SIG-M5 (cell line): ENCODE results near the gene BOC.

Experiments
- DNase-seq: peaks from one replicate; lab custom pipeline; 2025; lab: John Stamatoyannopoulos, UW

BOC gene

GRCh38 chr3:113225286-113225685 is 13.9 kb downstream of the BOC start:
- no peak for DNase-seq

- DNase-seq: no peak
Measured at GRCh38 chr3:113226491-113226890, 15.1 kb downstream of the BOC start.

- DNase-seq: no peak
Measured at GRCh38 chr3:113227146-113227545, 15.8 kb downstream of the BOC start.

GRCh38 chr3:113228498-113229286 is 17.3 kb downstream of the BOC start:
- DNase-seq: no peak

- no peak for DNase-seq
Measured at GRCh38 chr3:113231391-113231790, 20.0 kb downstream of the BOC start.

- no peak for DNase-seq
Measured at GRCh38 chr3:113231827-113232253, 20.5 kb downstream of the BOC start.

- DNase-seq: no peak
Measured at GRCh38 chr3:113232342-113232741, 21.0 kb downstream of the BOC start.

GRCh38 chr3:113233497-113233896 is 22.1 kb downstream of the BOC start:
- DNase-seq: no peak

- no peak for DNase-seq
Measured at GRCh38 chr3:113234028-113234427, 22.7 kb downstream of the BOC start.

GRCh38 chr3:113234688-113235260 is 23.4 kb downstream of the BOC start:
- no peak for DNase-seq

- DNase-seq: no peak
Measured at GRCh38 chr3:113238503-113238902, 27.1 kb downstream of the BOC start.

GRCh38 chr3:113240841-113241240 is 29.5 kb downstream of the BOC start:
- DNase-seq: no peak

- DNase-seq: no peak
Measured at GRCh38 chr3:113241292-113242095, 30.1 kb downstream of the BOC start.

GRCh38 chr3:113242096-113242581 is 30.8 kb downstream of the BOC start:
- DNase-seq: no peak

- no peak for DNase-seq
Measured at GRCh38 chr3:113243071-113243470, 31.7 kb downstream of the BOC start.

- DNase-seq: no peak
Measured at GRCh38 chr3:113243846-113244245, 32.5 kb downstream of the BOC start.

GRCh38 chr3:113245761-113246161 is 34.4 kb downstream of the BOC start:
- DNase-seq: no peak

GRCh38 chr3:113247068-113247467 is 35.7 kb downstream of the BOC start:
- DNase-seq: no peak

- no peak for DNase-seq
Measured at GRCh38 chr3:113247675-113248458, 36.5 kb downstream of the BOC start.

GRCh38 chr3:113249111-113249510 is 37.8 kb downstream of the BOC start:
- DNase-seq: no peak

- DNase-seq: no peak
Measured at GRCh38 chr3:113249601-113250000, 38.2 kb downstream of the BOC start.

- no peak for DNase-seq
Measured at GRCh38 chr3:113250566-113250965, 39.2 kb downstream of the BOC start.
